ENCODE data around the gene NUAK2.
A peak's percentile ranks its signal among the peaks of the same experiment; 100 is the strongest.

Gene NUAK2

GRCh38 chr1:205296154-205296553 lies 25.4 kb downstream of the NUAK2 start:
- Histone ChIP-seq H3K9me3 (ENCODE audit: control insufficient read depth in 2 of 2, low read length in 2 of 2) (no peaks in the 10 kb centered on the region), H3K27me3 (ENCODE audit: control insufficient read depth in 1 of 2, insufficient read depth in 2 of 2, low read length in 2 of 2) (no peaks in the 10 kb centered on the region), H3K36me3 (ENCODE audit: control insufficient read depth in 2 of 2, insufficient read depth in 2 of 2, low read length in 2 of 2) (no peaks in the 10 kb centered on the region), H3K4me3 (ENCODE audit: low read length in 2 of 2) (no peak overlapping the region), H3K27ac (ENCODE audit: low read length) (no peak overlapping the region), H3K9ac (ENCODE audit: low read length in 2 of 2) (no peak overlapping the region), H3K4me1 (ENCODE audit: control insufficient read depth, insufficient read depth, low read length) (peaks cover 11% of the 10 kb centered on the region)

GRCh38 chr1:205294934-205295333 lies 26.6 kb downstream of the NUAK2 start:
- Histone ChIP-seq H3K4me3 (ENCODE audit: low read length in 2 of 2) (no peak overlapping the region), H3K27ac (ENCODE audit: low read length) (no peak overlapping the region), H3K9me3 (ENCODE audit: control insufficient read depth in 2 of 2, low read length in 2 of 2) (no peaks in the 10 kb centered on the region), H3K4me1 (ENCODE audit: control insufficient read depth, insufficient read depth, low read length) (peaks cover 7% of the 10 kb centered on the region), H3K27me3 (ENCODE audit: control insufficient read depth in 1 of 2, insufficient read depth in 2 of 2, low read length in 2 of 2) (no peaks in the 10 kb centered on the region), H3K9ac (ENCODE audit: low read length in 2 of 2) (peak overlapping the region in 1 of 2 donors; percentile 13), H3K36me3 (ENCODE audit: control insufficient read depth in 2 of 2, insufficient read depth in 2 of 2, low read length in 2 of 2) (no peaks in the 10 kb centered on the region)

GRCh38 chr1:205294175-205294917 lies 27.2 kb downstream of the NUAK2 start:
- Histone ChIP-seq H3K4me3 (ENCODE audit: low read length in 2 of 2) (no peak overlapping the region), H3K9me3 (ENCODE audit: control insufficient read depth in 2 of 2, low read length in 2 of 2) (no peaks in the 10 kb centered on the region), H3K27ac (ENCODE audit: low read length) (peak overlapping the region; percentile 11), H3K27me3 (ENCODE audit: control insufficient read depth in 1 of 2, insufficient read depth in 2 of 2, low read length in 2 of 2) (no peaks in the 10 kb centered on the region), H3K36me3 (ENCODE audit: control insufficient read depth in 2 of 2, insufficient read depth in 2 of 2, low read length in 2 of 2) (no peaks in the 10 kb centered on the region), H3K4me1 (ENCODE audit: control insufficient read depth, insufficient read depth, low read length) (peaks cover 7% of the 10 kb centered on the region), H3K9ac (ENCODE audit: low read length in 2 of 2) (no peak overlapping the region)

GRCh38 chr1:205293350-205294074 lies 28.0 kb downstream of the NUAK2 start:
- no peaks in the 10 kb centered on the region for H3K9me3 ChIP-seq (ENCODE audit: control insufficient read depth in 2 of 2, low read length in 2 of 2)
- H3K4me1 ChIP-seq (ENCODE audit: control insufficient read depth, insufficient read depth, low read length): peaks cover 7% of the 10 kb centered on the region
- no peak overlapping the region for H3K9ac ChIP-seq (ENCODE audit: low read length in 2 of 2)
- H3K27ac ChIP-seq (ENCODE audit: low read length): no peak overlapping the region
- H3K4me3 ChIP-seq (ENCODE audit: low read length in 2 of 2): no peak overlapping the region
- H3K27me3 ChIP-seq (ENCODE audit: control insufficient read depth in 1 of 2, insufficient read depth in 2 of 2, low read length in 2 of 2): no peaks in the 10 kb centered on the region
- H3K36me3 ChIP-seq (ENCODE audit: control insufficient read depth in 2 of 2, insufficient read depth in 2 of 2, low read length in 2 of 2): no peaks in the 10 kb centered on the region

- no peaks in the 10 kb centered on the region for H3K36me3 ChIP-seq (ENCODE audit: control insufficient read depth in 2 of 2, insufficient read depth in 2 of 2, low read length in 2 of 2)
- H3K27me3 ChIP-seq (ENCODE audit: control insufficient read depth in 1 of 2, insufficient read depth in 2 of 2, low read length in 2 of 2): no peaks in the 10 kb centered on the region
- H3K4me1 ChIP-seq (ENCODE audit: control insufficient read depth, insufficient read depth, low read length): peaks cover 11% of the 10 kb centered on the region
- H3K4me3 ChIP-seq (ENCODE audit: low read length in 2 of 2): no peak overlapping the region
- H3K9me3 ChIP-seq (ENCODE audit: control insufficient read depth in 2 of 2, low read length in 2 of 2): no peaks in the 10 kb centered on the region
- no peak overlapping the region for H3K27ac ChIP-seq (ENCODE audit: low read length)
- H3K9ac ChIP-seq (ENCODE audit: low read length in 2 of 2): no peak overlapping the region
These were observed 29.9 kb downstream of the NUAK2 start for GRCh38 chr1:205291596-205291995.

- no peak overlapping the region for H3K4me3 ChIP-seq (ENCODE audit: low read length in 2 of 2)
- H3K36me3 ChIP-seq (ENCODE audit: control insufficient read depth in 2 of 2, insufficient read depth in 2 of 2, low read length in 2 of 2): no peaks in the 10 kb centered on the region
- H3K9me3 ChIP-seq (ENCODE audit: control insufficient read depth in 2 of 2, low read length in 2 of 2): no peaks in the 10 kb centered on the region
- H3K9ac ChIP-seq (ENCODE audit: low read length in 2 of 2): no peak overlapping the region
- peaks cover 15% of the 10 kb centered on the region for H3K4me1 ChIP-seq (ENCODE audit: control insufficient read depth, insufficient read depth, low read length)
- no peak overlapping the region for H3K27ac ChIP-seq (ENCODE audit: low read length)
- no peaks in the 10 kb centered on the region for H3K27me3 ChIP-seq (ENCODE audit: control insufficient read depth in 1 of 2, insufficient read depth in 2 of 2, low read length in 2 of 2)
These were observed 33.6 kb downstream of the NUAK2 start for GRCh38 chr1:205287767-205288559.

- Histone ChIP-seq H3K9me3 (ENCODE audit: control insufficient read depth in 2 of 2, low read length in 2 of 2) (no peaks in the 10 kb centered on the region), H3K4me1 (ENCODE audit: control insufficient read depth, insufficient read depth, low read length) (peaks cover 15% of the 10 kb centered on the region), H3K4me3 (ENCODE audit: low read length in 2 of 2) (no peak overlapping the region), H3K27me3 (ENCODE audit: control insufficient read depth in 1 of 2, insufficient read depth in 2 of 2, low read length in 2 of 2) (no peaks in the 10 kb centered on the region), H3K27ac (ENCODE audit: low read length) (no peak overlapping the region), H3K9ac (ENCODE audit: low read length in 2 of 2) (no peak overlapping the region), H3K36me3 (ENCODE audit: control insufficient read depth in 2 of 2, insufficient read depth in 2 of 2, low read length in 2 of 2) (no peaks in the 10 kb centered on the region)
These were observed 34.5 kb downstream of the NUAK2 start for GRCh38 chr1:205287076-205287475.

- Histone ChIP-seq H3K27me3 (ENCODE audit: control insufficient read depth in 1 of 2, insufficient read depth in 2 of 2, low read length in 2 of 2) (no peaks in the 10 kb centered on the region), H3K9ac (ENCODE audit: low read length in 2 of 2) (peak overlapping the region in 1 of 2 donors; percentile 28), H3K4me1 (ENCODE audit: control insufficient read depth, insufficient read depth, low read length) (peaks cover 15% of the 10 kb centered on the region), H3K36me3 (ENCODE audit: control insufficient read depth in 2 of 2, insufficient read depth in 2 of 2, low read length in 2 of 2) (no peaks in the 10 kb centered on the region), H3K4me3 (ENCODE audit: low read length in 2 of 2) (no peak overlapping the region), H3K9me3 (ENCODE audit: control insufficient read depth in 2 of 2, low read length in 2 of 2) (no peaks in the 10 kb centered on the region), H3K27ac (ENCODE audit: low read length) (no peak overlapping the region)
These were observed 35.1 kb downstream of the NUAK2 start for GRCh38 chr1:205286335-205286950.

GRCh38 chr1:205285381-205286101 lies 36.0 kb downstream of the NUAK2 start:
- Histone ChIP-seq H3K27me3 (ENCODE audit: control insufficient read depth in 1 of 2, insufficient read depth in 2 of 2, low read length in 2 of 2) (no peaks in the 10 kb centered on the region), H3K4me1 (ENCODE audit: control insufficient read depth, insufficient read depth, low read length) (peaks cover 15% of the 10 kb centered on the region), H3K4me3 (ENCODE audit: low read length in 2 of 2) (no peak overlapping the region), H3K36me3 (ENCODE audit: control insufficient read depth in 2 of 2, insufficient read depth in 2 of 2, low read length in 2 of 2) (no peaks in the 10 kb centered on the region), H3K9ac (ENCODE audit: low read length in 2 of 2) (peak overlapping the region in 1 of 2 donors; percentile 7), H3K27ac (ENCODE audit: low read length) (no peak overlapping the region), H3K9me3 (ENCODE audit: control insufficient read depth in 2 of 2, low read length in 2 of 2) (no peaks in the 10 kb centered on the region)
